ENCODE data around the gene TCAIM. TPM values are rescaled to one million over a fixed set of nuclear protein-coding genes. Genes with fewer than 3 reads are reported as not detected.

TCAIM gene
- total RNA-seq, 4 donors from 2014 or later: 15.6 to 25.0 (median 22.6) TPM

DNA sequence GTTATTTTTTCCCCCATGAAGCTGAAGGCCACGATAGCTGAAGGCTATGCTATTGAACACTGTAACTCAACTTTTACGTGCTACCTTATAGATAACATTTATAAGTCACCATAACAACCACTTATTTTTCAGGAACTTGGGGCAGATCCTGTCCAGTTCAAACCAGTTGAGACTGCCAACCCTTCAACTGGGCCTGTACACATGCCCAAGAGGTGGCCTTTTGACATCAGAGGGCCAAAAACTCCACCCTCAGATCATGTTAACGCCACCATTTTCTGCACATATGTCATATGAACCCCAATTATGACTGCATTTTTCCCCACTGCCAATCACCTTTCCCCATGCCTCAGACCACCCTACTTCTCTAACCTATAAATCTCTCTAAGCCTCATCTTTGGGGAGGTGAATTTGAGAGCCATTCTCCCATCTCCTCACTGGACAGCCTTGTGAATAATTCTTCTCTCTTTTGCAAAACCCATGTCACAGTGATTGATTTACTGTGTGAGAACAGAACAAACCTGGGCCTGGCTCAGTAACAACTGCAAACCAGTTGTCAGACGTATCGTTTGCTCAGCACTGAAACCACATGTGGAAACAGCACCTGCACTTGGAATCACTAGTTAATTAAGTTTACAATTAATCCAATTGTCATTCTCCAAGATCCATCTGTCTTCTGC lies 96.4 kb downstream of the TCAIM start:
- H3K4me1 ChIP-seq: peaks cover 0 to 8% (median 0%) of the 10 kb centered on the region in 3 donors
- no peak for TF ChIP-seq POLR2A (IDR thresholded peaks at IDR 0.05)
- TF ChIP-seq, protein P1, sequence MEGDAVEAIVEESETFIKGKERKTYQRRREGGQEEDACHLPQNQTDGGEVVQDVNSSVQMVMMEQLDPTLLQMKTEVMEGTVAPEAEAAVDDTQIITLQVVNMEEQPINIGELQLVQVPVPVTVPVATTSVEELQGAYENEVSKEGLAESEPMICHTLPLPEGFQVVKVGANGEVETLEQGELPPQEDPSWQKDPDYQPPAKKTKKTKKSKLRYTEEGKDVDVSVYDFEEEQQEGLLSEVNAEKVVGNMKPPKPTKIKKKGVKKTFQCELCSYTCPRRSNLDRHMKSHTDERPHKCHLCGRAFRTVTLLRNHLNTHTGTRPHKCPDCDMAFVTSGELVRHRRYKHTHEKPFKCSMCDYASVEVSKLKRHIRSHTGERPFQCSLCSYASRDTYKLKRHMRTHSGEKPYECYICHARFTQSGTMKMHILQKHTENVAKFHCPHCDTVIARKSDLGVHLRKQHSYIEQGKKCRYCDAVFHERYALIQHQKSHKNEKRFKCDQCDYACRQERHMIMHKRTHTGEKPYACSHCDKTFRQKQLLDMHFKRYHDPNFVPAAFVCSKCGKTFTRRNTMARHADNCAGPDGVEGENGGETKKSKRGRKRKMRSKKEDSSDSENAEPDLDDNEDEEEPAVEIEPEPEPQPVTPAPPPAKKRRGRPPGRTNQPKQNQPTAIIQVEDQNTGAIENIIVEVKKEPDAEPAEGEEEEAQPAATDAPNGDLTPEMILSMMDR (IDR thresholded peaks at IDR 0.05): no peak
- no peak overlapping the region for H3K27ac ChIP-seq
- H3K27me3 ChIP-seq: no peaks in the 10 kb centered on the region
- no peak for DNase-seq
- H3K9me3 ChIP-seq: no peaks in the 10 kb centered on the region
- intact Hi-C loops (cut with DNase I): no loop called here
- 56 to 60% methylated on average over 5 of the region's 5 CpGs for WGBS, 2 donors
- H3K36me3 ChIP-seq: no peaks in the 10 kb centered on the region
- H3K4me3 ChIP-seq: no peak overlapping the region

DNA sequence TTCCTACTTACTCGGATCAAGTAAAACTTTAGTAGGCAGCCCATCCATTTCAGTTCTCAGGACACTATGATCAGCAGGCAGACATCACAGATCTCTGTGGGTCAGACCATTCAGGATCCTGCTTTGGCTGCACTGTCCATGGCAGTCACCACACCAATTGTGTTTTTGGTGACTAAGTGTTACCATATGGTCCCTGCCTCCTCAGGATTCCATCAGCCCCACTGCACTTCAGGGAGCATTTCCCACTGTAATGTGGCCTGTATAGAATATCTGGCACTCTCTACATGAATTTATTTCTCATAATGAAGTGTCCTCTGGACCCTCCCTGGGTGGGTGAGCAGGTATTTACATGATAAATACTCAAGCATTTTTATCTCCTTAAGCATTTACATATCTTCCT lies 97.6 kb downstream of the TCAIM start:
- Histone ChIP-seq H3K27me3 (no peaks in the 10 kb centered on the region), H3K4me1 (peaks cover 0 to 18% (median 4%) of the 10 kb centered on the region in 3 donors), H3K4me3 (no peak overlapping the region), H3K9me3 (no peaks in the 10 kb centered on the region), H3K36me3 (no peaks in the 10 kb centered on the region), H3K27ac (no peak overlapping the region)
- intact Hi-C loops (cut with DNase I): no loop called here
- no peak for DNase-seq
- WGBS, 2 donors: 70 to 83% methylated on average over 1 of the region's 1 CpG
- TF ChIP-seq, protein P1 (IDR thresholded peaks at IDR 0.05): no peak
- no peak for TF ChIP-seq POLR2A (IDR thresholded peaks at IDR 0.05)

DNA sequence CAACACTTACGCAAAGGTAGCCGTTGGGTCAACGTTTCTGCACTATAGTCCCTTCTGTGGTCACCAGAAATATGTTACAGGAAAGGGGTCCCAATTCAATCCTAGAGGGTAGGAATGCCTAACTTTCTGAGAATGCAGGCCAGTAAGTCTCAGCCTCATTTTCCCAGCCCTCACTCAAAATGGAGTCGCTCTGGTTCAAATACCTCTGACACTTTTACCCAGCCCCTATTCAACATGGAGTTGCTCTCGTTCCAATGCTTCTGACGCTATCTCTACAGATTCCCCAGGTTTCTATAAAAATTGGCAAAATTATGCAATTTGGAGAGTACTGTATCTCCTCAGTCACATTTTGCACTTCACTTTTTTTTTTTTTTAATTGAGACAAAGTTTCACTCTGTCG lies 99.2 kb downstream of the TCAIM start:
- WGBS, 2 donors: 95 to 98% methylated on average over 7 of the region's 7 CpGs
- no peak overlapping the region for H3K27ac ChIP-seq
- H3K9me3 ChIP-seq: no peaks in the 10 kb centered on the region
- H3K4me3 ChIP-seq: no peak overlapping the region
- peaks cover 0 to 20% (median 4%) of the 10 kb centered on the region in 3 donors for H3K4me1 ChIP-seq
- TF ChIP-seq, protein P1 (IDR thresholded peaks at IDR 0.05): no peak
- intact Hi-C loops (cut with DNase I): no loop called here
- no peaks in the 10 kb centered on the region for H3K27me3 ChIP-seq
- H3K36me3 ChIP-seq: peaks cover 0 to 6% (median 0%) of the 10 kb centered on the region in 3 donors
- no peak for DNase-seq

DNA sequence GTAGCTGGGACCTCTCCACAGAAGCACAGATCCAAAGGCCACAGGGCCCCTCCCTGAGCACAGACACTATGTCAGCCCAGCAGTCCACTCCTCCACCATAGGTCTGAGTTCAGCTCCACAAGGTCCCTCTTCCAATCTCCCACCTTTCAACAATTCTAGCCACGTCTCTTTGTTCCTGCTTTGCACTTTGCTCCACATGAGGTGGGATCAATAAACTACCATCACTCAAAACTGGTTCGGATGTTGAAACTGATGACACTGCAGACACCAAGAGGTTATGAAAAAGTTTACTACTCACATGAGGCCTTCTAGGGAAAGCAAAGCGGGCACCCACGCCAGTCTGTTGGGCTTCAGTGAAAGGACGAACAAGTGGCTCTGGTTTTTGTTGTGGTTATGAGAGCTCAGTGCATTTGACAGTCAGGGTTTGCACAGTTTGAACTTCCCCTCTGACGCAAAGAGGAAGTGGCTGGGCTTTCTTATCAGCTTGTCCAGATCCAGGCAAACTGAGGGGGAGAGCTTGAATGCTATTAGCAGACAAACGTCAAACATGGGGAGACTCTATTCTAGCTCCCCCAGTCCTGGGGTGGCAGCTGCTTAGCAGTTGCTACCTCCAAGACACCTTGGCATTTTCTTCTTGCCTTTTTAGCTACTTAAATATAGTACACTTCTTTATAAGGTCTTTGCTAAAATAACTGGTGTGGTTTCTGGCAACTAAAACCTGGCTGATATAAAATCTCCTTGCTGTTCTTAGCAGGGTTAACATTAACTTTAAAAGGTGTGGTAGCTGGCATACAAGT lies 101.1 kb downstream of the TCAIM start:
- intact Hi-C loops (cut with DNase I): no loop called here
- H3K4me3 ChIP-seq: peak overlapping the region in 2 of 4 donors; percentile 21 to 48
- DNase-seq: peak; percentile 46

More for the DNA sequence above, 101.1 kb downstream of the TCAIM start:
- WGBS, 2 donors: 49 to 52% methylated on average over 7 of the region's 7 CpGs
- peaks cover 0 to 20% (median 4%) of the 10 kb centered on the region in 3 donors for H3K4me1 ChIP-seq
- H3K27me3 ChIP-seq: no peaks in the 10 kb centered on the region
- no peaks in the 10 kb centered on the region for H3K9me3 ChIP-seq
- TF ChIP-seq, protein P1 (IDR thresholded peaks at IDR 0.05): no peak
- TF ChIP-seq POLR2A (IDR thresholded peaks at IDR 0.05): peak in 3 of 4 donors; percentile 17 to 59 (median 49)
- H3K27ac ChIP-seq: peak overlapping the region; percentile 44 to 90 (median 82)
- peaks cover 0 to 21% (median 0%) of the 10 kb centered on the region in 3 donors for H3K36me3 ChIP-seq
